GM19328 (cell line): ENCODE data around the gene FBXO24.

Experiments used
- ATAC-seq: cut with Tn5 transposase; IDR thresholded peaks from one replicate; pipeline ENCODE4 v1.9.1; 2021; ENCODE audit warnings: mild to moderate bottlenecking, moderate library complexity; ENCODE audit not compliant: unreplicated experiment

FBXO24 gene

DNA sequence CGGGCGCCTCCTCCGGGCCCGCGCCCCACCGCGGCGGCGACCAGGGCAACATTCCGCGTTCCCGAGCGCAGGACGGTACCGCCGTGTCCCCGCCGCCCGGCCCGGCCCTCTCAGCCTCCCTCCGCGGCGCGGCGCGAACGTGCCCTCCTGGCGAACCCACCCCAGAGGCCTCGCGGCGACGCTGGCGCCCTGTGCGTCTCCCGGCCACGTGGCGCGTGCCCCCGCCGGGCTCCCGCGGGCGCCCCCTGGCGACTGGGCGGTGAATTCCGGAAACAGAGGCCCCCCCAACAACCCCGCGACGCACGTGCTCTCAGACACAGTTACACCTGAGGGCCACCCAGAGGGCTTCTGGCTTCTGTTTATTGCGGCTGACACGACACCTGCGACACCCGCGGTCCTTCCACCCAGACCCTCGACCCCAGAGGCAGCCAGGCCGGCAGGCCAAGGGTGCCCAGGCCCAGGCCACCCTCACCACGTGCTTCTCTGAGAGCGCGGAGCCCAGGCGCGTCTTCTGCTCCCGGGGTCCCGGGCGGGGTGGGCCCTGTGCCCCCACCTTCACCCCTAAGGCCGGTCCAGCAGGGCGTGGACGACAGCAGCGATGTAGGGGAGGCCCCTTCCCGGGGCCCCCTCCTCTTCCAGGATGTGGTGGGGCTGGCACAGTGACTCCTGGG is 12.3 kb upstream of the FBXO24 start, which contains the start of gene SAP25:
TSS of gene SAP25 (minus strand) at position 210 of the 671 bp plus-strand sequence. CDS start at position 52, 158 bp downstream.
- no peak for ATAC-seq

DNA sequence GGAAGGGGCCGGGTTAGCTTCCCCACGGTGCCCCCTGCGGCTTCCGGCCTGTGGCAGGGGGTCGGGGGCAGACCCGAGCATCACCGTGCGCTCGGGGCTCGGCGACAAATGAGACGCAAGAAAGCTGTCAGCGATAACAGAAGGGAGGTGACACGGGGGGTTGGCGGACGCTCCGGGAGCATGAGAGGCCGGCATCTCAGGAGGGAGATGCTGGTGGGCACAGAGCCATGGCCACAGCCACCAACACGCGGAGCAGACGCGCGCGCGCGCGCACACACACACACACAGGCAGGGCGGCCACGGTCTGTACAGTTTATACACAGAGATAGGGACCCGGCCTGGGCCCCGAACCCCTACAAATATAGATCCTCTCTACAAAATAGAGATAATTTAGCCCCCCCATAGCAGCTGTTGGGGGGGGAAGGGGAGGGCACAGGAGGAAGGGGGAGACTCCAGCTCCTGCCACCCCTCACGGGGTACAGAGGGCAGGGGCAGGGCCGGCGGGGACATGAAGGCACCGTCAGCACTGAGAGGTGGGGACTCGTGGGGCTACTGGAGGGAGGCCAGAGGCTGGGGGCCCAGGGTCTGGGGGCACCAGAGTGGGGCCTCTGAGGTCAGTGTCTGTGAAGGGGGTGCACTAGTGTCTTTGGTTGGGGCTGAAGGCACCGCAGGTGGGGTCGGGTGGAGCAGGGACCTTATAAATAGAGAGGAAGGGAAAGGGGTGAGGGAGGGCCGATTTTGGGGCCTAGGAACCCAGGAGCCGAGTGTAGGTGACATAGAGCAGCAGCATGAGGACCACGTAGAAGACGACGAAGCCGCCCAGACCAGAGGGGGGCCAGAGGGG is 11.5 kb upstream of the FBXO24 start:
- ATAC-seq = no peak

DNA sequence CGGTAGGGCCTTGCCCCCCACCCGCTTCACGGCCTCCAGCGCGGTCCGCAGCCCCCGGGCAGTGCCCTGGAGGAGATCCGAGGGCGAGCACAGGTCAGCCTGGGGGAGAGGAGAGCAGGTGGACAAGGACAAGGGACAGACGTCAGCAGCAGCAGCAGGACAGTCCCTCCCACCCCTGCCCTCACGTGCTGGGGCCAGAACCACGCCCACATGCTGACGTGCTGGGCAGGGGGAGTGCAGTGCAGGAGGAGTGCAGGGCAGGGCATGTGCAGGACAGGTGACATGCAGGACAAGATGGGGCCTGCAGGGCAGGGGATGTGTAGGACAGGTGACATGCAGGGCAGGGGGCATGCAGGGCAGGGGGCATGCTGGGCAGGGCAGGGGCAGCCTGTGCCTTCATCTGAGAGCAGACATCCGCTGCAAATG is 10.9 kb upstream of the FBXO24 start:
- no peak for ATAC-seq

DNA sequence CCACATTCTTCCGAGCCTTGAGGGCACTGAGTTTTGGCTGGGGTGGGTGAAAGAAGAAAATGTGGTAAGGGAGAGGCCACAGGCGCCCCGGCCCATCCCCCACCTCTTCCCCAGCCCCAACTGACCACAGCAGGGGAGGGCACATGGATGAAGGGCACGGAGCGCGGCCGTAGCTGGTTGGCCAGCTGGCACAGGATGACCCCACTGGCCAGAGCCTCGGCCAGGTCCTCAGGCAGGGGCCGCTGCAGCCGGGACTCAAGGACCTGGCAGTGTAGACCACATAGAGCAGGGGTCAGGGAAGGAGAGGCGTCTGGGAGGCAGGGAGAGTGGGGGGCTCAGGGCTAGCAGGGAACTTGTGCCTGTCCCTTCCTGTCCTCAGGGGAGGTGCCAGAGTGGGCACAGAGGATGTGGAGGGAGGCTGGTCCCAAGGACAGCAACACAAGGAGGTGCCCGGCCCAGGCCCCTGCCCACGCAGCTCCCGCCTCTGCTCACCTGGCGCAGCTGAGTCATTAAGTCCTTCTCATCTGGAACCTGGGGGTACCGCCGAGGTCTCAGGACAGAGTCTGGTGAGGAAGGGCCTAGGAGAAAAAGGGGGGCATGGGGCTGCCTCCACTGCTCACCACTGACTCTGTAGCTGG is 10.3 kb upstream of the FBXO24 start:
- ATAC-seq = no peak

DNA sequence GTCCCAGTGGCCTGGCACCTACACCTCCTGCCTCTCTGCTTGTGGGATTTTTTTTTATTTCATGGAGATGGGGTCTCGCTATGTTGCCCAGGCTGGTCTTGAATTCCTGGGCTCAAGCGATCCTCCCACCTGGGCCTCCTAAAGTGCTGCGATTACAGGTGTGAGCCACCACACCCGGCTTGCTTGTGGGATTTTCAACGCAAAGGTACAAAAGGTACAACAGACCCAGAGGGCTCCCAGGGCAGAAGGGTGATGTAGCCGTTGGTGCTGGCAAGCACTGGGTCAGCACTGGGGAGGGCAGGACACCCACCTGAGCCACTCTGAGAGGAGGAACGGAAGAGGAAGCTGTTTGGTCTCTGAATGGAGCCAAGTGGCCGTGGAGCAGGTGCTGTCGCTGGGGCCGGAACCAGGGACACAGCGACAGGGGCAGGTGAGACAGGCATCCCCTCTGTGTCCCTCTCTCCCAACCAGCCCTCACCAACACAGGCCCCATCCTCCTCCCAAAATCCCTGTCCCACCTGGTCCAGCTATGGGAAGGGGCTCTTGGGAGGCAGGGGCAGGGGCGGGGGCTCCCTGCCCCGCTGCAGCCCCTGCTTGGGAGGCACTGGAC is 9.6 kb upstream of the FBXO24 start:
- ATAC-seq = no peak

DNA sequence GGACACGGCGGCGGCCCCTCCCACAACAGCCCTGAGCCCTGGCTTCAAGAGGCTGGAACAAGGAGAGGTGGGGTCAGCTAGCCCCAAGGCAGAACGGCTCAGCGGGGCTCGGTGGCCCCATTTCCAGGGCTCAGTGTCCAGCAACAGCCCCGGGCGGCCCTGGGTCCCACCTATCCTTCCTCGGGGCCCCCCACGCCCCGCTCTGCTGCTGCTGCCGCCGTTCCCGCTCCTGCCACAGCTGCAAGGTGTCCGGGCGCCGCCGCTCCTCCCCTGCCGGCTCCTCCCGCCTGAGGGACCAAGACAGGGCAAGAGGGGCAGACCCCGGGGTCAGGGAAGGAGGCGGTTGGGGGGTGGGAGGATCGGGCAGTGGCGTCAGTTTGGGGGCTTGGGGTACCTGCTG is 9.0 kb upstream of the FBXO24 start:
- no peak for ATAC-seq

DNA sequence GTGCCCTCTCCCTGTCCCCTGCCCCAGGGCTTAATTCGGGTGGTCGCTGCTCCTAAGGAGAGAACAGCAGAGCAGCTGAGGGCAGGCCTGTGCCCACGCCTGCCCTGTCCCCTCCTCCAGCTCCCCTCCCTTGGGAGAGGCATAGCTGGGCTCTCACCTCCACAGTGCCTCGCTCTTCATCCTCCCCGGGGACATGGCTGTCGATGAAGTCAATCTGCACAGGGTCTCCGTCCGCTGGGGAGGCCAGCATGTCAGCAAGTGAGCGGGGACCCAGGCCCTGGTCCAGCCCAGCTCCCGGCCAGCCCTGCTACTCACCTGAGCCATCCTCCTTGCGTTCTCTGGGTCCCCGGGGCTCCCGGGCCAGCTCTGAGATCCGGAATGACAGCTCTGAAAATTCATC is 8.6 kb upstream of the FBXO24 start:
- ATAC-seq = no peak

DNA sequence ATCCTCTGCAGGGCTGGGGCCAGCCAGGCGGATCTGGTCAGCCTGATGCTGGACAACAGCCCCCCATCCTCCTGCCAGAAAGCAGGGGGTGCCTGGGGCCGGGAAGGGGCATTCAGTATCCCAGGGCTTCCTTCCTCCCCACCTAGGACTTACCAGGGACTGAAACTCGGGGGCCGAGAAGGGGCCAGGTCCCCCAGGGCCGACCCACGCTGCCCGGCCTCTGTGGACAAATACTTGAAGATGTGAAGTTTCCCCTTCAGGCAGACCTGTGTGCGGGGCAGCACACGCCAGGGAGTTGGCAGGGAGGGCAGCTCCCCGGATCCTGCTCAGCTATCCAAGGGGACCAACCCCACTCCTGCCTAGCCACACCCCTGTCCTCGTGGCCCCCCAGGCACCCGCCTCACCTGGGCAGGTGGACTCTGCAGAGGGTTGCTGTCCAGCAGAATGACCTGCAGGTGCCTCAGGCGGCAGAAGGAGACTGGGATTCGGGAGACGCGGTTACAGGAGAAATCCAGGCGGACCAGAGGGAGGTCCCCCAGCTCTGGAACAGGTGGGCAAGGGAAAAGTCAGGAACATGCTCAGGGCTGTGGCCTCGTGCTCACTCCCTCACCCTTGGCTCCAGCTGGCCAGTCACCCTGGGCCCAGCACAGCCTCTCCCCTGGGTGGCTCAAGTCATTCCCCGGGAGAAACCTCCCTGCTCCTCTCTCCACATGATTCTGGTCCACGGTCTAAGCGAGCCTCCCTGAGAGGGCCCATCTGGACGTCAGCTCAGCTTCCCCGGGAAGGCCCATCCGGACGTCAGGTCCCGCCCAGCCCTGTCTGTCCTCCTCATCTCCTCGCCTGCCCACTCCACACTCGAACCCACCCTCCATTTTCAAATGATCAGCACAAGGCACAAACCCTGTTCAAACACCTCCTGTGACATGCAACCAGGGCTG is 7.6 kb upstream of the FBXO24 start:
- ATAC-seq = no peak

DNA sequence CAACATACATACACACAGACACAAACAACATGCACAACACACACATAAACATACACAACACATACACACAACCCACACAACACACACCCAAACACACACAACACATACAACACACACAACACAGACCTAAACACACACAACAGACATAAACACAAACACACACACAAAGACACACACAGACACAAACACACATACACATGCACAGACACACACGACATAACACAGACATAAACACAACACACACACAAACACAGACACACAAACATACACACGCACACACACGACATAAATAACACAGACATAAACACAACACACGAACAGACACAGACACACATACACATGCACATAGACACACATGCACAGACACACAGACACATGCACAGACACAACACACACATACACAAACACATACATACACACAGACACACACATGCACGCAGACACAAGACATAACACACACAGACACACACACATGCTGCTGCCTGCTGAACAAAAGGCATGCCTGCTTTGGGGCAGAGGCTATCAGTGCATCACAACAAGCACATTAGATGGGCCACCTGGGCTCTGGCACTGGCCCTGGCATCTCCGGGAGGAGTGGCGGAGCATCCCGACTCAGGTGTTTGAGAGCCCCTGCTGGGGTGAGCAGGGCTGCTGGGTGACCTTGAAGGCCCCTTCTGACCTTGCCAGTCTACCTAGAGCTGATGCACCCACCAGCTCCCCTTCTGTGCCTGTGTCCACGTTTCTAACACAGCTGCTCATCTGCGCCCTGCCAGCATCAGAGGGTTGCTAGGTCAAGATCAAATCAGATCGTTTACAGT is 5.5 kb upstream of the FBXO24 start:
- ATAC-seq = no peak

DNA sequence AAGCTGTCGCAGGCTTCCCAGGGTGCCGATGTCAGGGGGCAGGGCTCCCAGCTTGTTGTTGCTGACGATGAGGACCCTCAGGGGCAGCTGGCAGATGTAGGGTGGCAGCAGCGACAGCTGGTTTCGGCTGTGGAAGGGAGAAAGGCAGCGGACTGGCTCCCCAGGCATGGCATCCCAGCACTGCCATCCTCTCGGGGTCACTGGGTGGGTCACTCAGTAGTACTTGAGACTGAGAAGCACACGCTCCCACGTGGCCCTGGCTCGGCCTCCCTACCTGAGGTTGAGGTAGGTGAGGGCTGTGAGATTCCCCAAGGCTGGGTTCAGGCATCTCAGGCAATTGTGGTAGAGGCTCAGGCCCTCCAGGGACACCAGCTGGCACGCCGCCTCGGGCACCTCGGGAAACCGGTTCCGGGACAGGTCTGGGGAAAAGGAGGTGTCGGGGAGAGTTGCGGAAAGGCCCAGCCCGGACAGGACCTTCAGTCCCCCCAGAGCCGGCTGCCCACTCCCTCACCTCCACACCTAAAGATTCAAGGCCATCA is 4.0 kb upstream of the FBXO24 start:
- ATAC-seq = no peak

DNA sequence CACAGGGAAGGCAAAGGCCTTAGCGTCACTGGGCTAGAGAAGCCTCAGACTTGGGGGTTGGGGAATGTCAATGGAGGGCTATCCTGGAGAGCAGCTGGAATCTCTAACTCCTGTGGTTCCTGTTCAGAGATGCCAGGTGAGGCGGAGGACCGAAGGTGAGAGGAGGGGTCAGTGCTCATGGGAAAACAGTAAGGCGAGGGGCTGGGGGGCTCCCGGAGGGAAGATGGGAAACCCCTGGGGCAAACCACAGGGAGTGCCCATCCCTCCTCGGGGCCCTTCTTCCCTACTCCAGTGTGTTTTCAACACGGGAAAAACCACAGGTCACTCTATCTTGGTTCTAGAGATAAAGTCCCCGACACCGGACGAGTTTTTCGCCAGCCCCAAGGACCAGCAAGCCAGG is 3.5 kb upstream of the FBXO24 start:
- ATAC-seq = no peak

DNA sequence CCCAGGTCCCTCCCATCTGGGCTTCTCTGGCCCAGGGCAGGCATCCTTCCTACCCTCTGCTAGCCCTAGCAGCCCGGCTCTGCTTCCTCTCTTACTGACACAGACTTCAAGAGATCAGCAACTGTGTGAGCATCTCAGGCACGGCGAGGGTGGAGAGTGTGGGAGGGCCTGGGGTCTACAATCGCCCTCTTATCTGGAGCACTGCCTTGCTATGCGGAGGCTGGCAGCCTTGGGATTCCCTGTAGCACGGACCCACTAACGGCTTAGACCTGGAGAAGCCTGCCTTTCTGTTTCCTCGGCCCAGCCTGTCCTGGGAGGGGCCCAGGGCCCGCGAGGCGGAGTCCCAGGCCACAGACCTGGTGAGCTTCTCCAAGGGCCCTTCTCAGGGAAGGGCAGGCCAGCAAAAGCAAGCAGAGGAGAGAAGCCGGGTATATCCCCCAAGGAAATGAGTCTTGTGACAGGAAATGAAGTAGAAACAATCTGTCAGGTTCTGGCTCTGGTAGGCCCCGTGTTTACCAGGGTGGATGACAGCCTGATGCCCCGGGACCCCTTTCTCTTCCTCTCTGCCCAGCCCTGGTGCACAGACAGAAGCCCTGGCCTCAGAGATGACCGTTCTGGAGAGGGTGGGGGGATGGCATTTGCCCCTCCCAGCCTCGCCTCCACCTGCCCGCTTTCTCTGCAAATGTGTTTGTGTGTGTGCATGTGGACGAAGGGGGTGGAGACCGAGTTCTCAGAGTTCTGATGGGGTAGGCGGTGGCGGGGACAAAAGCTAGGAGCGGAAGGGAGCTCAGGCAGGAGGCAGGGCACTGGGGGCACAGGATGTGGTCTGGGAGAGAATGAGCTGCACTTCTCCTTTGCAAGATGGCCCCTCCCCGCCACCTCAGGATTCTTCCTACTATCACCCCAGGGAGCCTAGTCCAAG is 2.7 kb upstream of the FBXO24 start:
- no peak for ATAC-seq

DNA sequence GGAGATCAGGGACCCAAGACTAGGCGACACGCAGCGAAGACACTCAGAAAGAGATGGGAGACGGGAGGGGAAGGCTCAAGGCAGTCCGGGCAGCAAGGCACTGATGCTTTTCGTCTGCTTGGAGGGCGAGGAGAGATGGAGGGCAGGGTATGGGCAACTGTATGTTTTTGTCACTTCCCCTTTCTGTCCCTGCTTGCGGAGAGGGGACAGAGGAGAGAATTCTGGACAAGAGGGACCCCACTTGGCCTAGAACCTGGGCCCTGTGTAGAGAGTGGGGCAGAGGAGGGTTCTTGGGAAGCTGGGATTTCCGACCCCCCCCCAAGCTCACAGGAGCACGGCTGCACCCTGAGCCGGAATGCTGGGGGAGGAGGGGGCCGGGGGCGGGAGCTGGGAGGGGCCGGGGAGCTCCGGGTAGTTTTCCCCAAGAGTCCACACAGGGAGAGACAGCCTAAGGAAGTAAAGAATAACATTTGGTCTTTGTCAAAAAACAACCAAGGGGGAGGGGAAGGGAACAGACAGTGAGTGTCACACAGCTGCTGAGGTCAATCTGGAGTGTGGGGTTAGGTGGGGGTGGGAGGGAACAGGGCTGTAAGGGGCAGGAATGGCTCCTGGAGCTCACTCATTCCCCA is 2.0 kb upstream of the FBXO24 start:
- ATAC-seq = no peak

DNA sequence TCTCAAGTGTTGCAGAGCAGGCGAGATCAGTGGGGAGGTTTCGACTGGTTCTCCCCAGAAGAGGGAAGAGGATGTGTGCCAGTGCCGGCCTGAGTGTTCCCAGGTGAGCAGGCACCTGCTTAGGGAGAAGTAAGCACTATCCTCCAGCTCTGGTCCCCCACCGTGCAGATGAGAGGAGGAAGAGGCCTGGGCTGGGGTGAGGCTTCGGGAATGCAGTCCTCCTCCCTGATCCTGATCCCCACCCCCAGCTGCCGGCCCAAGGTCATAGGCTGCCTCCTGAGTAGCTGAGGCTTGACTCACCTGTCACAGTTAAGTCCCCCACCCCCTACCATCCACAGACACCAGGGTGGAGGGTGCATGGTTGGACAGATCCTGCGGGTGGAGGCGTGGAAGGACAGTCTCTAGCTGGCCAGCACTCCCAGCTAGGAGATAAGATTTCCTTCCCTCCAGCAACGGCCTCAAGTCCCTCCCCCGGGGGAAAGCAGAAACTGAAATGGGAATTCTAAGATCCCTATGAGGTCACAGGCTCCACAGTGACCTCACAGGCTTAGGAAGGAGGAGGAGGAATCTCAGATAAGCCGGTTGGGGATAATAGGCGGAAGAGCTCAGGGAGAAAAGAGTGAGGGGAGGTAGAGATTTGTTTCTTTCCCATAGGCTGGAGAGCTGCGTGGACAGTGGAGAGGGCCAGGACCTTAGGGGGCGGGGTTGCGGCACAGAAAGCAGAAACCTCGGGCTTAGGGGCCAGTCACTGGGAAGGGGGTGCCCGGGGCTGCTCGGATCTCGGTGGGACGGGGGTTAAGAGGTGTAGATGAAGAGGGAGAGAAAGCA is 1.2 kb upstream of the FBXO24 start:
- no peak for ATAC-seq

DNA sequence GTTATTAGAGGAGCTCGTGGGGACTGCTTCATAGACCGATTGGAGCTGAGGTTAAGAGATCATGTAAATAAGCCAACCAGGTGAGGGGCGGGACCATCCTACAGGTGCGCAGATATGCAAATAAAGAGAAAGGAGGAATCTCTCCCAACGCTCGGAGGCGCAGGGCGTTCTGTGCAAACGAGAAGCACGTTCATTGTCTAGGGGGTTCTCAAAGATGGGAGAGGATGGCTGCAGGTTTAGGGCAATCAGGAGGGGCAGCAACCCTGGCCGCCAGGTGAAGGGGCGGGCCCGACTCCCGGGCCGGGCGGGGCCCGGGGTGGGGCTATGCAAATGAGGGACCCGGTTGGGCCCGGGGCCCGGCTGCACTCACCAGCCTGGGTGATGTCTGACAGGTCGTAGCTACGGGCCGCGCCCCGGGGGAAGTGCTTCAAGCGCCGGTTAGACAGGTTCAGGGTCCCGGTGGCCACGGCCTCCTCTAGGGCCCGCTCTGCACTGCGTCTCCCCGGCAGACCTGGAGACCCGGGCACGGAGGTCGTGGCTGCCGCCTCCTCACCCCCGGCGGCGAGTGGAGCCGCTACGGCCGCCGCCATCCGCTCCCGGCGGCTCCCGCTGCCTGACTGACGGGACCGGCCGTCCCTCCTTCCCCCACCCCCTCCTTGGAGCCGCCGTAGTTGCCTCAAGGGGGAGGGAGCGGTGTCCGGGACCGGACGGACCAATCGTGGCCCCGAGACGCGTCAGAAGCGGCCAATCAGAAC is 440 bp upstream of the FBXO24 start, which contains the start of gene LRCH4:
TSS of gene LRCH4 (minus strand) at position 619 of the 755 bp plus-strand sequence. CDS start at position 590, 29 bp downstream.
- no peak for ATAC-seq

DNA sequence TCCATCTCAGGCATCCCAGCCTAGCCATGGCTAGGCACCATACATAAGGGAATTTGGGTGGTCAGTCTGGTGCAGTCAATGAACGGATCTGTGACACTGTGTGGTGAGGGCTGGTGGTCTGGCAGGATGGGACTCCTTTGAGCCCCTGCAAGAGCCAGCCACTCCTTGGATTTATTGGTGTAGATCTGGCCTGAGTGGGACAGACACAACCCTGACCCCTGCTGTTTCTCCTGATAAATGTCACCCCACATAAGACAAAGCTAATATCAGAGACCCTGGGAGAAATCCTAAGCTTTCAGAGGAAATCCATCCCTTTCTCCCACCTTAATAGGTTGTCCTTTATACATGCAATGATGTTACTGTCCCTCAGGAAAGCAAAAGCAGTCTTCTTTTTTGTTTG is 2.3 kb downstream of the FBXO24 start:
- no peak for ATAC-seq
